ENCODE measurements around the gene ZNF195.

DNA sequence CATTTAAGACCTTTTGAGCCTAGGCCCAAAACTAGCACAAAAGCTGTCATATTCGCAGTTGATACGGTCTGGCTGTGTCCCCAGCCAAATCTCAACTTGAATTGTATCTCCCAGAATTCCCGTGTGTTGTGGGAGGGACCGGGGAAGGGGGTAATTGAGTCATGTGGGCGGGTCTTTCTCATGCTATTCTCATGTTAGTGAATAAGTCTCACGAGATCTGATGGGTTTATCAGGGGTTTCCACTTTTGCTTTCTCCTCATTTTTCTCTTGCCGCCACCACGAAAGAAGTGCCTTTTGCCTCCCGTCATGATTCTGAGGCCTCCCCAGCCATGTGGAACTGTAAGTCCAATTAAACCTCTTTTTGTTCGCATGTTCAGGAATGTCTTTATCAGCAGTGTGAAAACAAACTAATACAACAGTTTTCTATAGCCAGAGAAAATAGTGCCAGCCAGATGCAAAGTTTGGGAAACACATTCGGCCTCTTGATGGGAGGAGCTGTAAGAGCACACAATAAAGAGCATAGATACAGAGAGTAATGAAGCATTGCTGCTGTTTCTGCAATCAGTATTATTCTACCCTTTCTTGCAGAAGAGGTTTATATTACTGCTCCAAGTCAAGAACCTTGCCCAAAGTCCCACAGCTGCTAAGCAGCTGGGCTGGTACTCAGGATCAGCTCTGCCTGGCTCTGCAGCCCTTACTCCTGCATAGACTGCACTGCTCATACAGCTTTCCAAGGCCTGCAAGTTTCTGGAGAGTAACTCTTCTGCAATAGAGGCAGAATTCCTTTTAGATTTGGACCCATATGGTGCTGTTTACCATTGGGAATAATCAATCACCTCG lies 2.0 kb upstream of the ZNF195 start:
- TF ChIP-seq, protein P1, sequence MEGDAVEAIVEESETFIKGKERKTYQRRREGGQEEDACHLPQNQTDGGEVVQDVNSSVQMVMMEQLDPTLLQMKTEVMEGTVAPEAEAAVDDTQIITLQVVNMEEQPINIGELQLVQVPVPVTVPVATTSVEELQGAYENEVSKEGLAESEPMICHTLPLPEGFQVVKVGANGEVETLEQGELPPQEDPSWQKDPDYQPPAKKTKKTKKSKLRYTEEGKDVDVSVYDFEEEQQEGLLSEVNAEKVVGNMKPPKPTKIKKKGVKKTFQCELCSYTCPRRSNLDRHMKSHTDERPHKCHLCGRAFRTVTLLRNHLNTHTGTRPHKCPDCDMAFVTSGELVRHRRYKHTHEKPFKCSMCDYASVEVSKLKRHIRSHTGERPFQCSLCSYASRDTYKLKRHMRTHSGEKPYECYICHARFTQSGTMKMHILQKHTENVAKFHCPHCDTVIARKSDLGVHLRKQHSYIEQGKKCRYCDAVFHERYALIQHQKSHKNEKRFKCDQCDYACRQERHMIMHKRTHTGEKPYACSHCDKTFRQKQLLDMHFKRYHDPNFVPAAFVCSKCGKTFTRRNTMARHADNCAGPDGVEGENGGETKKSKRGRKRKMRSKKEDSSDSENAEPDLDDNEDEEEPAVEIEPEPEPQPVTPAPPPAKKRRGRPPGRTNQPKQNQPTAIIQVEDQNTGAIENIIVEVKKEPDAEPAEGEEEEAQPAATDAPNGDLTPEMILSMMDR (conservative IDR thresholded peaks at IDR 0.05 in 1 of 2, IDR thresholded peaks at IDR 0.05 in 1 of 2; ENCODE audit: extremely low read depth in 1 of 2, insufficient read depth in 1 of 2, low read depth in 1 of 2, low read length in 2 of 2): no peak
- no peak for TF ChIP-seq EZH2 (IDR thresholded peaks at IDR 0.05; ENCODE audit: borderline replicate concordance, low read length)
